H1 (cell line): ENCODE results near the gene KCTD4. TPM values are rescaled to one million over a fixed set of nuclear protein-coding genes. Genes with fewer than 3 reads are reported as not detected.

ENCODE experiments used
- BRCA1 ChIP-seq: IDR thresholded peaks from 2 replicates; pipeline ENCODE4 v1.6.1; 2012; ENCODE audit warnings: low read depth, low read length, improper control_type of control experiment
- CHD1 ChIP-seq: IDR thresholded peaks from 2 replicates; pipeline ENCODE4 v1.6.1; 2012; ENCODE audit warnings: low read depth, low read length, improper control_type of control experiment
- EGR1 ChIP-seq: IDR thresholded peaks from 2 replicates; pipeline ENCODE4 v1.6.1; 2011; ENCODE audit warnings: low read depth, low read length, borderline replicate concordance
- FOSL1 ChIP-seq: IDR thresholded peaks from 2 replicates; pipeline ENCODE4 v1.6.1; 2011; ENCODE audit warnings: mild to moderate bottlenecking, low read depth, low read length, moderate library complexity; ENCODE audit not compliant: insufficient read depth
- HDAC2 ChIP-seq, 2 experiments: fragments of 300-600 bp in 1 of 2; sonication (generic) in 1 of 2; IDR thresholded peaks; 2 replicates each; pipeline ENCODE4 v1.6.1; 2011 to 2012; ENCODE audit warnings: low read depth in 2 of 2, low read length in 2 of 2, mild to moderate bottlenecking in 2 of 2, moderate library complexity in 2 of 2, borderline replicate concordance in 1 of 2, inconsistent platforms in 1 of 2
- POLR2A ChIP-seq, 2 experiments: IDR thresholded peaks; 1 replicate in 1 of 2; 2 replicates in 1 of 2; pipeline ENCODE4 v1.6.1; 2011; ENCODE audit warnings: low read depth in 2 of 2, low read length in 2 of 2, mild to moderate bottlenecking in 2 of 2; ENCODE audit errors: control extremely low read depth in 1 of 2
- SIX5 ChIP-seq: IDR thresholded peaks from 2 replicates; pipeline ENCODE4 v1.6.1; 2011; ENCODE audit warnings: mild to moderate bottlenecking, low read depth, low read length
- polyA plus RNA-seq, 7 experiments: library from polyadenylated mRNA; depleted of rRNA in 3 of 7; stranded (reverse) in 5 of 7; unstranded in 2 of 7; fragments of >200 nt in 5 of 7; fragments of 200-250 nt in 2 of 7; gene quantifications; 1 replicate in 5 of 7; 2 replicates in 1 of 7; 4 replicates in 1 of 7; pipeline versions ENCODE4 v1.2.1 to v1.2.3, GENCODE V29; 2011 to 2013; ENCODE audit warnings: missing spikeins in 2 of 7, mixed read lengths in 2 of 7
- total RNA-seq: library from RNA; stranded (reverse); fragmentation: NEBNext Ultra II Directional; extraction: Animal tissue kit (Norgen Biotek cat#: 25700); gene quantifications from 2 replicates; pipeline ENCODE4 v1.2.1, GENCODE V29; 2021

KCTD4 gene
- total and polyA plus RNA-seq, 2 of the 8 experiments (the other 6 are each of a cell fraction or from before 2014, with no cell fraction given): not detected

DNA sequence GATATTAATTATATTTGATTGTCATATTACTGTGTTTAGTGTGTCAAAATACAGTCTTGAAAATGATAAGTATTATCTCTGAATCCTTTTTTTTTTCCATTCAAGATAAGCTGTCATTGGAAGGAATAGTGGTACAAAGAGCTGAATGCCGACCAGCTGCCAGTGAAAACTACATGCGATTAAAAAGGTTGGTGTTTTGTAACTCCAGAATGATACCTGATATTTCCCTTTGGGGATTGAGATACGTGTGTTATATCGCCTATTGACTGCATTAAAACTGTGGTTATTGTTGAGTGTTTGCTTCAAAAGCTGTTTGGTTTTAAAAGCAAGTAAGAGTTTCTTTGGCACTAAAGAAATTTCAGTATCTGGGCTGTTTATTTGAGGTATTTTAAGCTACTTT lies 6.5 kb upstream of the KCTD4 start (continued):
- TF ChIP-seq SIX5: no peak
- no peak for TF ChIP-seq HDAC2 (IDR thresholded peaks at IDR 0.05; ENCODE audit: borderline replicate concordance in 1 of 2, low read depth in 2 of 2, low read length in 2 of 2)
- TF ChIP-seq EGR1: no peak
- no peak for TF ChIP-seq POLR2A (IDR thresholded peaks at IDR 0.05; ENCODE audit: control extremely low read depth in 1 of 2, low read depth in 2 of 2, low read length in 2 of 2)
- TF ChIP-seq BRCA1: no peak
- TF ChIP-seq CHD1: no peak
- TF ChIP-seq FOSL1: no peak
